NOMO-1 treated with DMSO at 0.1 percent for 48 hours (cell line): Measurements from ENCODE around the gene N4BP2L2.
A peak's percentile ranks its signal among the peaks of the same experiment; 100 is the strongest.
"Not testable (repeated sequence)": the region's sequence is repeated elsewhere in the genome, so short reads cannot be mapped to it uniquely, and the experiment has no call there.

Experiments
- DNase-seq: peaks from one replicate; lab custom pipeline; 2025; ENCODE audit not compliant: unreplicated experiment; lab: John Stamatoyannopoulos, UW

The N4BP2L2 gene

GRCh38 chr13:32538621-32539246 is at the start of gene N4BP2L2:
N4BP2L2 (minus strand) TSS chr13:32538795; CDS start chr13:32537027, 1,768 bp downstream.
- peak; percentile 100 for DNase-seq

DNA sequence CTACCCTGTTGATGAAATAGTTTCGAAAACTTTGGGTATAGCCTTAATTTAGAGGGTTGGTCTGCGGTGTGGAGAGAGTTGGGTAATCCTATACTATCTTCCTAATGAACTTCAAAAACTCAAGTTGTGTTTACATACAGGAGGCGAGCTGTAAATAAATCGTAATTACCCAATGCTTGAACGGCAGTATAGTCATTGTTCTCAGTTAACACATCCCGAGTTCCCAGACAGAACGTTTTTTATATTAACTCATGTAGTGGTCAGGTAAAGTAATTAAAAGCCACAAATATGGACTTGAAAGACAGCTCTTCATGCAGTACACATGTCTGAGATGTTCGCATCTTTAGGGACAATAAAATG is 49.2 kb upstream of the N4BP2L2 start:
- DNase-seq, result peak; percentile 85

DNA sequence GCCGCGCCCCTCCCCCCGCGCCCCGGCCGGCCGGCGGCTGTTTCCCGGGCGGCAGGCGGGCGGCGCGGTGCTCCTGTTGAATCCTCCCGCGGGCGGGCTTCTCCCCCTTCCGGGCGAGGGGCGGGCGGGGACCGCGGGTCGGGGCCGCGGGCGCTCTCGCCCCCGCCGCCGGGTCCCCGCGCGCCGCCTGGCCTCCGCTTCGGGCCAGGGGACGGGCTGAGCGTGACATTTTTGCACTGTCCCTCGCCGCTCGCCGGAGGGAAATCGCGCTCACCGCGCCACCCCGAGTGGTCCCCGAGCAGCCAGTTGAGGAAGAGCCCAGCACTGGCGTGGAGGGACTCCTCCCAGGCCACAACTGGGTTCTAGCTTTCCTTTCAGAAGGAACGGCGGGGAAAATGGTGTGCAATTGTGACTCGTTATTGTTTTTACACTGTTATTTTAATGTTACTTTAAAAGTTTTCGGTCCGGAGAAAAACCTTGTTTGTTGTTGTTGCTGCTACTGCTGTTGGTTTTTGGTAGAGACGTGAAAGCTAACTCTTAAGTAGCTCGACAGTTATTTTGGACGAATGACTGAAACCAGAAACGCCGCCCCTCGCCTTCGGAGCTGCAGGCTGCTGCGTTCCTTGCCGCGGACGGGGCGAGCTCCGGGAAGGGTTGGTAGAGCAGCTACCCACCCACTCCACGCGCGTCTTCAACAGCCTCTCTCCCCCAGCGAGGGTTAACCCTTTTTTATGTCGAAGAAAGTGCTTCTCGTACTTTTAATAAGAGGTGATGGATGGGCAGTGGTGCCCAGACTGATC is 48.6 kb upstream of the N4BP2L2 start:
- peak; percentile 58 for DNase-seq

GRCh38 chr13:32586080-32586900 is 47.7 kb upstream of the N4BP2L2 start, which contains the start of gene PDS5B:
PDS5B (plus strand) TSS chr13:32586452; CDS start chr13:32648773, 62,321 bp downstream.
- DNase-seq, result peak; percentile 97

DNA sequence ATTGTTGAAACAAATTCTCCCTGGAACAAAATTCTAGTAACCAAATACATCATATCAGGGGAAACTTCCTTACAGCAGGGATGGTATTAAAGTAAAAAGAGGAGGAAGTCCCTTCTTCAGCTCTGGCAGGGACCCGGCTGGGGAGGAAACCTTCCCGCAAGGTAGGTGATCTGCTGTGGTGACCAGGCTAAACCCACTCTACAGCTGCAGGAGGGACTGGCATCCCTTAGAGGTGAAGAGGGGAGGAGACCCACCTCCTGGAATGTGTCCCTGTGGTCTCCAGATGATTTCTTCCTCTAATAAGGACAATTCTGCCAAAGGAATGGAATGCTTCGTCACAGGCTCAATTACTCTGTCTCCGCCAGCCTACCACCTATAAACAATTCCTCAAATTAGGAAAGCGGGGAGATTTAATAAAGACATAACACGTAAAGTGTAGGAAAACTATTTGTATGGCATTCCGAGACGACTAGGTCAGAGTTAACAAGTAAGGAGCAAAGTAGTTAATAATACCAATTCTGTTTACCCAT is 47.0 kb upstream of the N4BP2L2 start:
- no peak for DNase-seq

DNA sequence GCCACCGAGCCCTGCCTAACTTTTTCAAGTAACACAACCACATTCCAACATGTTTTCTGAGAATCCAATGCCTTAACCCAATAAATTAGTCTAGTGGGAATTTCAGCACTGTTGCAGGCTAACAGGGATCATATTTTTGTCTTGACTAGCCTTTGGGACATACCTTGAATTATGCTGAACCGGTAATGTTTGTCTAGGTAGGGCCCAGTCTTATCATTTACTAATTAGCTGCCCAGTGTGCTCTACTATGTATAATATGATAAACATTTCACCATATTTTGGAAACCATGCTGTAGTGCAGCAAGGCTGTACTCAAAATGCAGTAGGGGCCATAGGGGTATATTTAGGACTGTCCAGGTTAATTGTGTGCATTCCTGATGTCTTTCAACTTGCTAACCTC is 44.4 kb upstream of the N4BP2L2 start:
- no peak for DNase-seq

- no peak for DNase-seq
Observed at GRCh38 chr13:32582281-32582680, 43.7 kb upstream of the N4BP2L2 start.

- peak; percentile 28 for DNase-seq
Observed at GRCh38 chr13:32581177-32581786, 42.7 kb upstream of the N4BP2L2 start.

GRCh38 chr13:32577032-32577431 is 38.4 kb upstream of the N4BP2L2 start:
- DNase-seq, result no peak

- not testable (repeated sequence) for DNase-seq
Observed at GRCh38 chr13:32575687-32576086, 37.1 kb upstream of the N4BP2L2 start.

DNA sequence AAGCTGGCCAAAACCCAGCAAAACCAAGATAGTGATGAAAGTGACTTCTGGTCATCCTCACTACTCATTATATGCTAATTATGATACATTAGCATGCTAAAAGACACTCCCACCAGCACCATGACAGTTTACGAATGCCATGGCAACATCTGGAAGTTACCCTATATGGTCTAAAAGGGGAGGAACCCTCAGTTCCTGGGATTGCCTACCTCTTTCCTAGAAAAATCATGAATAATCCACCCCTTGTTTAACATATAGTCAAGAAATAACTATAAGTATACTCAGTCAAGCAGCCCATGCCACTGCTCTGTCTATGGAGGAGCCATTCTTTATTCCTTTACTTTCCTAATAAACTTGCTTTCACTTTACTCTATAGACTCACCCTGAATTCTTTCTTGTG is 22.2 kb upstream of the N4BP2L2 start:
- DNase-seq, result not testable (repeated sequence)

DNA sequence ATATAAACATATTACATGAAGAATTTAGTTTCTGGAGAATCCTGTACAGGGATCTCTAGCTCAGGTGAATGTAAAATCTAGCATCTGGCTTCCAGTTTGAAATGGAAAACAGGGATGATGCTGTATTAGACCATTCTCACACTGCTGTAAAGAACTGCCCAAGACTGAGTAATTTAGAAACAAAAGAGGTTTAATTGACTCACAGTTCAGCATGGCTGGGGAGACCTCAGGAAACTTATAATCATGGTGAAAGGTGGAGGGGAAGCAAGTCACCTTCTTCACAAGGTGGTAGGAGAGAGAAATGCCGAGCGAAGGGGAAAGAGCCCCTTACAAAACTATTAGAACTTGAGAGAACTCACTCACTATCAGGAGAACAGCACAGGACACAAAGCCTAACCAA is 17.0 kb upstream of the N4BP2L2 start:
- DNase-seq, result no peak

- no peak for DNase-seq
Observed at GRCh38 chr13:32553720-32554119, 15.1 kb upstream of the N4BP2L2 start.

GRCh38 chr13:32549788-32550187 is 11.2 kb upstream of the N4BP2L2 start:
- no peak for DNase-seq

DNA sequence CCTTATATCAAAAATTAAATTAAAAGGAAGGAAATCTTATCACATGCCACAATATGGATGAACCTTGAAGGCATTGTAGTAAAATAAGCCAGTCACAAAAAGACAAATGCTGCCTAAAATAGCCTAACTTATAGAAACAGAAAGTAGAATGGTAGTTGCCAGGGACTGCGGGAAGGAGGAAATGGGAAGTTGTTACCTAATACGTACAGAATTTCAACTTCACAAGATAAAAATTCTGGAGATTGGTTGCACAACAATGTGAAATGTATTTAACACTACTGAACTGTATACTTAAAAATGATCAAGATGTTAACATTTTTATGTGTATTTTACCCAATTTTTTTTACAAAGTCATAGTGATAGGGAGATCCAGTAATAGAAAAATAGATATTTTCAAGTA is 10.2 kb upstream of the N4BP2L2 start:
- peak; percentile 91 for DNase-seq

- DNase-seq, result no peak
Observed at GRCh38 chr13:32545083-32545482, 6.5 kb upstream of the N4BP2L2 start.

- DNase-seq, result no peak
Observed at GRCh38 chr13:32542221-32542620, 3.6 kb upstream of the N4BP2L2 start.

- DNase-seq, result peak; percentile 81
Observed at GRCh38 chr13:32538143-32538620, 413 bp downstream of the N4BP2L2 start.

- DNase-seq, result no peak
Observed at GRCh38 chr13:32537580-32538142, 934 bp downstream of the N4BP2L2 start.

- DNase-seq, result no peak
Observed at GRCh38 chr13:32535748-32536147, 2.8 kb downstream of the N4BP2L2 start.
